IPS-20b (cell line): ENCODE results near the gene HMBS.
"Not testable (repeated sequence)": the region's sequence is repeated elsewhere in the genome, so short reads cannot be mapped to it uniquely, and the experiment has no call there.

Experiments used
- H3K27ac ChIP-seq: one replicate; pipeline ENCODE4 v1.5.1; 2013; ENCODE audit warnings: low read length
- H3K27me3 ChIP-seq: 2 replicates; pipeline ENCODE4 v1.6.1; 2013; ENCODE audit warnings: mild to moderate bottlenecking, low read length, inconsistent platforms; ENCODE audit not compliant: insufficient read depth
- H3K36me3 ChIP-seq: 2 replicates; pipeline ENCODE4 v1.6.1; 2013; ENCODE audit warnings: low read depth, mild to moderate bottlenecking, inconsistent platforms, low read length, moderate library complexity; ENCODE audit not compliant: insufficient read depth
- H3K4me1 ChIP-seq: 2 replicates; pipeline ENCODE4 v1.6.1; 2013; ENCODE audit warnings: mild to moderate bottlenecking, control low read depth, inconsistent platforms, low read length, moderate library complexity; ENCODE audit not compliant: insufficient read depth
- H3K4me3 ChIP-seq: 2 replicates; pipeline ENCODE4 v1.5.1; 2013; ENCODE audit warnings: mild to moderate bottlenecking, low read length, inconsistent platforms
- H3K9ac ChIP-seq: 2 replicates; pipeline ENCODE4 v1.6.1; 2013; ENCODE audit warnings: low read depth, mild to moderate bottlenecking, inconsistent platforms, low read length, moderate library complexity
- H3K9me3 ChIP-seq: 2 replicates; pipeline ENCODE4 v1.6.1; 2013; ENCODE audit warnings: mild to moderate bottlenecking, low read depth, low read length, inconsistent platforms; ENCODE audit not compliant: insufficient read depth

The HMBS gene

DNA sequence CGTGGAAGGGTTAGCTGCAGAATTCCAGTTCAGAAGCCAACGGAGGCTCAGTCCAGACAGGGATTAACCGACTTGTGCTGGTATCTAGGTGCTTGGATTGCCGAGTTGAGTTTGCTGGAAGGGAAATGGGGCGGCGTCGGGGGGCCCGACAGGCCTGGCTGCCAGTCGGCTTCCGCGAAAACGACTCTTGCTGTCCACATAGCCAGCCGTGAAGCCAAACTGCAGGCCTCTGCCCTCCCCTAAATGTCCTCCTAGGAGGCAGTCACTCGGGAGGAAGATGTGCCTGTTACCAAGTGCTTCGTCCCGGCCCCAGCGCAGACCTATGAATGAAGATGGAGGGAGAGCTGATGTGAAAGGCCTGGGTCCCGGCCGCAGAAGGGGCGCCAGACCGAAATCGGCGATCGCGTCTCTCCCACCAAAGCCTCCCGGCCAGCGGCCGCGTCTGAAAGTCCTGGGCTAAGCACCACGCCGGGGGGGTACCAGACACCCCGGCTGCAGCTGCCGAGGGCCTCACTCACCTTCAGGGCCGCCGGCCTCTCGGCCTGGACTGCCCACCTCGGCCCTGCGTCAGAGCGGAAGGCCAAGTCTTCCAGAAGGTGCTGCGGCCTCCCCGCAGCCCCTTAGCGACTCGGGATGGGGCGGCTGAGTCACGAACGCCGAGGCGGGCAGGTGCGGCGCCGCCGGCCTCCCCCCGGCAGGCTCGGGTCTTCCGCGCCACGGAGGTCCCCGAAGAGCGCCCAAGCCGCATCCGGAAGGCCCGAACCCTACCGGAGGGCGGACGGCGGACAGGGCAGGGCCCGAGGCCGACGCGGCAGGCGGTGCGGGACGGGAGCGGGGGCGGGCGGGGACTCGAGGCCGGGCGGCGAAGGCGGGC lies 9.5 kb downstream of the HMBS start:
- H3K27me3 ChIP-seq: no peaks in the 10 kb centered on the region
- H3K4me1 ChIP-seq: peaks cover 4% of the 10 kb centered on the region; the same call in 1 of the 2 replicates
- H3K36me3 ChIP-seq: peaks cover 76% of the 10 kb centered on the region
- no peaks in the 10 kb centered on the region for H3K9me3 ChIP-seq
- peak overlapping the region; percentile 55 for H3K27ac ChIP-seq
- peak overlapping the region; percentile 99 for H3K9ac ChIP-seq
- H3K4me3 ChIP-seq: peak overlapping the region; percentile 83

DNA sequence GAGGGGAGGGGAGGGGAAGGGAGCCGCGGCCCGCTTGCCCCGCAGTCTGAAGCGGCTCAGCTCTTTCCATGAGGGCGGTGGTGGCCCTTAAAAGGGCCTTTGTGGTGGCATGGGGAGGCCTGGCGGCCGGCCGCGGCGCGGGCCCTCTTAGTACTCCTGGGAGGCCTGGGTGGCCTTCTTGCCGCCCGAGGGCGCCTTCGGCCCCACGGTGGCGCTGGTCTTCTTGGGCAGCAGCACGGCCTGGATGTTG lies 10.1 kb downstream of the HMBS start:
- Histone ChIP-seq H3K9ac (peak overlapping the region; percentile 99), H3K4me1 (peaks cover 4% of the 10 kb centered on the region; the same call in 1 of the 2 replicates), H3K36me3 (peaks cover 71% of the 10 kb centered on the region), H3K27me3 (no peaks in the 10 kb centered on the region), H3K4me3 (peak overlapping the region; percentile 83), H3K9me3 (no peaks in the 10 kb centered on the region), H3K27ac (peak overlapping the region; percentile 88)

DNA sequence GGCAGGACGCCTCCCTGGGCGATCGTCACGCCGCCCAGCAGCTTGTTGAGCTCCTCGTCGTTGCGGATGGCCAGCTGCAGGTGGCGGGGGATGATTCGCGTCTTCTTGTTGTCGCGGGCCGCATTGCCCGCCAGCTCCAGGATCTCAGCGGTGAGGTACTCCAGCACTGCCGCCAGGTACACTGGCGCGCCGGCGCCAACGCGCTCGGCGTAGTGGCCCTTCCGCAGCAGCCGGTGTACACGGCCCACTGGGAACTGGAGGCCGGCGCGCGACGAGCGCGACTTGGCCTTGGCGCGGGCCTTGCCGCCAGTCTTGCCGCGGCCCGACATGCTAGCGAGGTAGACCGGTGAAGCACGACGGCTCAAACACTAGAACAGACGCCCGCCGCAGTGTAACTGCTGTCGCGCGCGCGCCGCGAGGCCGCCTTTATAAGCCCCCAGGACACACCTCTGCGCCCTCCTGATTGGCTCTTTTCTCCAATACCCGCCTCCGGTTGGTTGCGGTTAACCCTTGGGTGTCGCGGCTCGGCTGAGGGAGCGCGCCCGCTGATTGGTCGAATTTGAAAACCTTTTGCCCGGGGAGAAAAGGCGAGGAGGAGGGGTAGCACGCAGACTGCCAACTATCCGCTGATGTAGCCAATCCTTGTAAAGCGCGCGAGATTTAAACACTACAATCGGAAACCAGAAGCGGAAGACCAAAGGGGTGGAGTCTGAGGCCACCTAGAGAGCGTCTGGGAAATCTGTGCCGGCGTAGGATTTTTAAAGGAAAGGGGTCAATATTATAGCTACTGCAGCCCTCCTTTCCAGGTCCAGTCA lies 10.6 kb downstream of the HMBS start:
- Histone ChIP-seq H3K27me3 (no peaks in the 10 kb centered on the region), H3K9me3 (no peaks in the 10 kb centered on the region), H3K9ac (peak overlapping the region; percentile 99), H3K36me3 (peaks cover 65% of the 10 kb centered on the region), H3K4me3 (peak overlapping the region; percentile 83), H3K27ac (peak overlapping the region; percentile 88), H3K4me1 (peaks cover 7% of the 10 kb centered on the region; the same call in 1 of the 2 replicates)

- H3K36me3 ChIP-seq: peaks cover 29% of the 10 kb centered on the region
- no peak overlapping the region for H3K27ac ChIP-seq
- no peaks in the 10 kb centered on the region for H3K9me3 ChIP-seq
- peak overlapping the region; percentile 90; the same call in 1 of the 2 replicates for H3K4me3 ChIP-seq
- H3K4me1 ChIP-seq: peaks cover 14% of the 10 kb centered on the region; the same call in 1 of the 2 replicates
- no peak overlapping the region; the same call in 1 of the 2 replicates for H3K9ac ChIP-seq
- no peaks in the 10 kb centered on the region for H3K27me3 ChIP-seq
Observed at GRCh38 chr11:119099711-119100110, 15.0 kb downstream of the HMBS start.

- H3K9ac ChIP-seq: peak overlapping the region; percentile 94; the same call in 1 of the 2 replicates
- peaks cover 14% of the 10 kb centered on the region; the same call in 1 of the 2 replicates for H3K4me1 ChIP-seq
- peaks cover 29% of the 10 kb centered on the region for H3K36me3 ChIP-seq
- H3K27me3 ChIP-seq: no peaks in the 10 kb centered on the region
- no peak overlapping the region for H3K27ac ChIP-seq
- peak overlapping the region; percentile 90 for H3K4me3 ChIP-seq
- H3K9me3 ChIP-seq: no peaks in the 10 kb centered on the region
Observed at GRCh38 chr11:119100246-119100970, 15.7 kb downstream of the HMBS start.

- peak overlapping the region; percentile 94 for H3K9ac ChIP-seq
- H3K27me3 ChIP-seq: no peaks in the 10 kb centered on the region; the same call in 1 of the 2 replicates
- no peaks in the 10 kb centered on the region for H3K9me3 ChIP-seq
- H3K27ac ChIP-seq: no peak overlapping the region
- H3K4me3 ChIP-seq: peak overlapping the region; percentile 90
- peaks cover 28% of the 10 kb centered on the region for H3K36me3 ChIP-seq
- peaks cover 11% of the 10 kb centered on the region; the same call in 1 of the 2 replicates for H3K4me1 ChIP-seq
Observed at GRCh38 chr11:119100994-119101758, 16.5 kb downstream of the HMBS start.

GRCh38 chr11:119101759-119102423 lies 17.2 kb downstream of the HMBS start, which contains the start of gene DPAGT1:
Gene DPAGT1, minus strand, starts transcription at chr11:119101853. Its CDS starts 198 bp downstream, at chr11:119101655.
- Histone ChIP-seq H3K9me3 (no peaks in the 10 kb centered on the region), H3K36me3 (peaks cover 21% of the 10 kb centered on the region), H3K27me3 (no peaks in the 10 kb centered on the region; the same call in 1 of the 2 replicates), H3K4me1 (peaks cover 17% of the 10 kb centered on the region; the same call in 1 of the 2 replicates), H3K4me3 (peak within 1 kb of the TSS; percentile 90), H3K9ac (peak within 1 kb of the TSS; percentile 94), H3K27ac (peak within 1 kb of the TSS; percentile 88)

DNA sequence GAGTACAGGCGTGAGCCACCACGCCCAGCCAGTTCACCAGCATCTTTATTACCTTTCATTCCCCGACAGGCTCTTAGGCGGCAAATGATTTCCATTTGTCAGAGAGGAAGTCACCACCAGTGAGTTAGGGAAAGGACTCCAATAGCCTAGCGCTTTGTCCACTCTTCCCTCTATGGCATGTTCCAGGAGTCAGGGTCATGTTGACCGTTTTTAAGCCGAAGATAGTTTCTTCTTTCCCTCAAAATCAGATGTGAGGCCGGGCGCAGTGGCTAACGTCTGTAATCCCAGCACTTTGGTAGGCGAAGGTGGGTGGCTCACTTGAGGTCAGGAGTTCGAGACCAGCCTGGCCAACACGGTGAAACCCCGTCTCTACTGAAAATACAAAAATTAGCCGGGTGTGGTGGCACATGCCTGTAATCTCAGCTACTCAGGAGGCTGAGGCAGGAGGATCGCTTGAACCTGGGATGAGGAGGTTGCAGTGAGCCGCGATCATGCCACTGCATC lies 18.5 kb downstream of the HMBS start:
- H3K27me3 ChIP-seq, H3K9me3 ChIP-seq, H3K36me3 ChIP-seq, H3K27ac ChIP-seq: not testable (repeated sequence)
- Histone ChIP-seq H3K4me1 (peaks cover 17% of the 10 kb centered on the region; the same call in 1 of the 2 replicates), H3K4me3 (peak overlapping the region; percentile 90; the same call in 1 of the 2 replicates), H3K9ac (peak overlapping the region; percentile 94; the same call in 1 of the 2 replicates)

- no peak overlapping the region for H3K27ac ChIP-seq
- H3K27me3 ChIP-seq: peaks cover 16% of the 10 kb centered on the region
- H3K9me3 ChIP-seq: no peaks in the 10 kb centered on the region
- H3K4me1 ChIP-seq: peaks cover 17% of the 10 kb centered on the region; the same call in 1 of the 2 replicates
- H3K9ac ChIP-seq: no peak overlapping the region
- no peak overlapping the region for H3K4me3 ChIP-seq
- H3K36me3 ChIP-seq: peaks cover 2% of the 10 kb centered on the region; the same call in 1 of the 2 replicates
Observed at GRCh38 chr11:119103793-119104192, 19.1 kb downstream of the HMBS start.
